ENCODE measurements around the gene ZBTB46.
"Not testable (repeated sequence)": the region's sequence is repeated elsewhere in the genome, so short reads cannot be mapped to it uniquely, and the experiment has no call there.

ZBTB46 gene

DNA sequence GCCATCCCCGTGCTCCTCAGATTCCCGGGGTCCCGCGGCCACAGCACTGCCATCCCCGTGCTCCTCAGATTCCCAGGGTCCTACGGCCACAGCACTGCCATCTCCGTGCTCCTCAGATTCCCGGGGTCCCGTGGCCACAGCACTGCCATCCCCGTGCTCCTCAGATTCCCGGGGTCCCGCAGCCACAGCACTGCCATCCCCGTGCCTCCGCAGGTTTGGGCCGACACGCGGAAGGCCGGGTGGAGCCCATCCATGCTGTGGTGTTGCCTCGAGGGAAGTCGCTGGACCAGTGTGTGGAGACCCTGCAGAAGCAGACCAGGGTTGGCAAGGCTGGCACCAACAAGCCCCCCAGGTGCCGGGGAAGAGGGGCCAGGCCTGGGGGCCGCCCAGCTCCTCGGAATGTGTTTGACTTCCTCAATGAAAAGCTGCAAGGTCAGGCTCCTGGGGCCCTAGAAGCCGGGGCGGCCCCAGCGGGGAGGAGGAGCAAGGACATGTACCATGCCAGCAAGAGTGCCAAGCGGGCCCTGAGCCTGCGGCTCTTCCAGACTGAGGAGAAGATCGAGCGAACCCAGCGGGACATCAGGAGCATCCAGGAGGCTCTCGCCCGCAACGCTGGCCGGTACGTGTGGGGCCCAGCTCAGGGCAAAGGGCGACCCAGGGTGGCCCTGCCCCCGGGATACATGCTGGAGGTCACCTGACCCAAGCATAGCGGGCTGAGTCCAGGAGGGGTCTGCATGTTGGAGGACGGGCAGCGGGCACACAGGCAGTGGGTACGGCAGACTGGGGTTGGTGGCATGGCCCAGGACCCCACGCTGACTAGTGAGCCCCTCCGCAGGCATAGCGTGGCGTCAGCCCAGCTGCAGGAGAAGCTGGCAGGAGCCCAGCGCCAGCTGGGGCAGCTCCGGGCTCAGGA, 95.9 kb downstream of the ZBTB46 start:
- no peak for DNase-seq (ENCODE audit: low read depth)

DNA sequence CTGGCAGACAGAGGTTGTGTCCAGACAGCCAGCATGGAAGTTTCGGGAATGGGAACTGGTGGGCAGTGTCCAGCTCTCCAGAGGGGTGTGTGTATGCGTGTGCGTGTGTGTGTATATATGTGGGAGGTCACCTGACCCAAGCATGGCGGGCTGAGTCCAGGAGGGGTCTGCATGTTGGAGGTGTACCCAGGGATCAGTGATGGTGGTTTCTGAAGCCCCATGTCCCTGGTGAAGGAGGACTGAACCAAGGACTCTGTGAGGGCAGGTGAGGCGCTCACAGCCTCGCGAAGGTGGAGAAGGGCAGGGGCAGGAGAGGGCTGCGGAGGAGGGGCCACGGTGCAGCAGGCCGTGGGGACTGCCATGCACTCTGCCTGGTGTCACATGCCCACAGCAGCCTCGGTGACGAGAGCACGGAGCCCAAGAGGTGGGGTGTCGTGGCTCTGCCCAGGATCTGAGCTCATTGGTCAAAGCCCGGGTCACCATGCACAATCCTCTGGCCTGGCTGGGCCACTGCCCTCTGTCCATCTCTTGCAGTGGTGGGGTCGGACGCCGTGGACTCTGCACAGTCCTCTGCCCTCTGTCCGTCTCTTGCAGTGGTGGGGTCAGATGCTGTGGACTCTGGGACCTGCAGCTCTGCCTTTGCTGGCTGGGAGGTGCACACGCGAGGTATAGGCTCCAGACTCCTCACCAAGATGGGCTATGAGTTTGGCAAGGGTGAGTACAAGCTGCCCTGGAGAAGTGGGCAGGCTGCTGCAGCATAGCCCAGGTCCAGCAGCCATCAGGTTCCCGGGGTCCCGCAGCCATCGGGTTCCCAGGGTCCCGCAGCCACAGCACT, 96.7 kb downstream of the ZBTB46 start:
- no peak for DNase-seq (ENCODE audit: low read depth)

DNA sequence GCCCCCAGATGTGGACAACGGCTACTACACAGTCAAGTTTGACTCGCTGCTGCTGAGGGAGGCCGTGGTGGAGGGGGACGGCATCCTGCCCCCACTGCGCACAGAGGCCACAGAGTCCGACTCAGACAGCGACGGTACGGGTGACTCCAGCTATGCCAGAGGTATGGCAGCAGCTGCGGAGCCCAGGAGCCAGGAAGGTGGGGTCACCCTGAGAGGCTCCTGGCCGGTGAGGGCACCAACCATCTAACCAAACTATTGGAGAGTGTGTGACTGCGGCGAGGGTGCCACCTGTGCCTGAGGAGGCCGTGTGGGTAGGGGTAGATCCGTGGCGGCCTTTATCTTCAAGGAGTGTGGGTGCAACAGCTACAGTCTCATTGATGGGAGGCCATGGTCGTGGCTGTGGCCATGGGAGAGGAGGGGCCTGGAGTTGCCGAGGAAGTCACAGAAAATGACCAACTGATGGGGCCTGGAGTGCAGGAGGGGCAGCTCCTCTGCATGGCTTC, 97.4 kb downstream of the ZBTB46 start:
- no peak for DNase-seq (ENCODE audit: low read depth)

DNA sequence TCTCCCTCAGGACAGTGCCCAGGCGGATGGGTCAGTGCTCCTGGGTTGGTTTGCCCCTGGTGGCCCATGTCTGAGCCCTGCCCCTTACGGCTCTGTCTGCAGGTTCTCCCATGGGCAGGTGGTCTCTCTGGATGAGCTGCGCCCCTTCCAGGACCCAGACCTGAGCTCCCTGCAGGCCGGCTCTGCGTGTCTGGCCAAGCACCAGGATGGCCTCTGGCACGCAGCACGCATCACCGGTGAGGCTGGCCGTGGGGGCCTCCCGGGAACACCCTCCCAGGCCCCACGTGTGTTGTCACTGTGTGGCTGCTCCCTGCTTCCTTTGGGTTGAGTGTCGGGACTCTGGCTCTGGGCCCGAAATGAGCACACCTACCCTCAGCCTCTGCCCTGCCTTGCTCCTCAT, 97.9 kb downstream of the ZBTB46 start:
- no peak for DNase-seq (ENCODE audit: low read depth)

DNA sequence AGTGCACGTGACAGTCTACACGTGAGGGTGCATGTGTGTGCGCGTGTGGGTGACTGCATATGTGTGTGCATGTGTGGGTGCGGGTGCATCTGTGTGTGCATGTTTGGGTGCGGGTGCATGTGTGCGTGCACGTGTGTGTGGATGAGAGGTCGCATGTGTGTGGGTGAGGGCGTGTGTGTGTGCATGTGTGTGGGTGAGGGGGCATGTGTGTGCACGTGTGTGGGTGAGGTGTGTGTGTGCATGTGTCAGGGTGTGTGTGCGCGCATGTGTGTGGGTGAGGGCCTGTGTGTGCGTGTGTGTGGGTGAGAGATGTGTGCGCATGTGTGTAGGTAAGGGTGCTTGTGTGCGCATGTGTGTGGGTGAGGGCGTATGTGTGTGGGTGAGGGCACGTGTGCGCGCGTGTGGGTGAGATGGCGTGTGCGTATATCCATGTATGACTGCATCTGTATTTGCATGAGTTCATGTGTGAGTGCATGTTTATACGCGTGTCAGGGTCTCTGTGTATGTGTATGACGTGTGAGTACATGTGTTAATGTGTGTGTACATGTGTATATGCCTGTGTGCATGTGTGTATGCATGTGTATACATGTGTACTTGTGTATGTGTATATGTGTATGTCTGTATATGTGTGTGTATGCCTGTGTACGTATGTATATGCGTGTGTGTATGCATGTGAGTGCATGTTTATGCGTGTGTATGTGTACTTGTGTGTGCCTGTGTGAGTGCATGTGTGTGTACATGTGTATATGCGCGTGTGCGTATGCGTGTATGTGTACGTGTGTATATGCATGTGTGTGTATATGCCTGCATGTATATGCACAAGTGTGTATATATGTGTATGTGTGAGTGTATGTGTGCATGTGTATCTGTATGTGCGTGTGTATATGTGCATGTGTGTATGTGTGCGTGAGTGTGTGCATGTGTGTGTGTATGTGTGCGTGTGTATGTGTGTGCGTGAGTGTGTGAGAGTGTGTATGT, 98.7 kb downstream of the ZBTB46 start:
- DNase-seq (ENCODE audit: low read depth): no peak

DNA sequence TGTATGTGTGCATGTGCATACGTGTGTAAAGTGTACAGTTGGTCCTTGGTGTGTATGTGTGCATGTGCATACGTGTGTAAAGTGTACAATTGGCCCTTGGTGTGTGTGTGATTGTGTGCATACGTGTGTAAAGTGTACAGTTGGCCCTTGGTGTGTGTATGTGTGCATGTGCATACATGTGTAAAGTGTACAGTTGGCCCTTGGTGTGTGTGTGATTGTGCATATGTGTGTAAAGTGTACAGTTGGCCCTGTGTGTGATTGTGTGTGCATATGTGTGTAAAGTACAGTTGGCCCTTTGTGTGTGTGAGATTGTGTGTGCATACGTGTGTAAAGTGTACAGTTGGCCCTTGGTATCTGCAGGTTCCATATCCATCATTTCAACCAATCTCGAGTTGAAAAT, 99.7 kb downstream of the ZBTB46 start:
- DNase-seq (ENCODE audit: low read depth): no peak

DNA sequence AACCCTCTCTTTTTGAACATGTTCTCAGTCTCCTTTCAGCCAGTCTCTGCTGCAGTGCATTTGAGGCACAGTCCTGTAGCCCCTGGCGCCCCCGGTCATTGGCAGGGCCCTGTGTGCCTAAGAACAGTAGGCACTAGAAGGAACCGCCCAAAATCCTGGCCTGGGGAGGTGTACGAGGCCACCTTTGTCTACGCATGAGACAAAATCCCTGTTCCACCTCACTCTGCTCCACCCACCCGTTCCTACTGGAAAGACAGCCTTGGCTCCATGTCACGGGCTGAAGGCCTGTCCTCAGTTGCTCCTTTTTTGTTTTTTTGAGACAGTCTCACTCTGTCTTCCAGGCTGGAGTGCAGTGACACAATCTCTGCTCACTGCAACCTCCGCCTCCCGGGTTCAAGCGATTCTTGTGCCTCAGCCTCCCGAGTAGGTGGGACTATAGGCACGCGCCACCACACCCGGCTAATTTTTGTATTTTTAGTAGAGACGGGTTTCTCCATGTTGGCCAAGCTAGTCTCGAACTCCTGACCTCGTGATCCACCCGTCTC, 100.8 kb downstream of the ZBTB46 start:
- not testable (repeated sequence) for DNase-seq (ENCODE audit: low read depth)

DNA sequence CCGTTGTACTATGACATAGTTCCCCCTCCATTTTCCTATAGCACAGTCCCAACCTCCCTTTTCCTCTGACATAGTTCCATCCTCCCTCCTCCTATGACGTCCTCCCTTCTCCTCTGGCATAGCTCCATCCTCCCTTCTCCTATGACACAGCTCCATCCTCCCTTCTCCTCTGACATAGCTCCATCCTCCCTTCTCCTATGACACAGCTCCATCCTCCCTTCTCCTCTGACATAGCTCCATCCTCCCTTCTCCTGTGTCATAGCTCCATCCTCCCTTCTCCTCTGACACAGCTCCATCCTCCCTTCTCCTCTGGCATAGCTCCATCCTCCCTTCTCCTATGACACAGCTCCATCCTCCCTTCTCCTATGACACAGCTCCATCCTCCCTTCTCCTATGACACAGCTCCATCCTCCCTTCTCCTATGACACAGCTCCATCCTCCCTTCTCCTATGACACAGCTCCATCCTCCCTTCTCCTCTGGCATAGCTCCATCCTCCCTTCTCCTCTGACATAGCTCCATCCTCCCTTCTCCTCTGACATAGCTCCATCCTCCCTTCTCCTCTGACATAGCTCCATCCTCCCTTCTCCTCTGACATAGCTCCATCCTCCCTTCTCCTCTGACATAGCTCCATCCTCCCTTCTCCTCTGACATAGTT, 108.0 kb downstream of the ZBTB46 start:
- DNase-seq (ENCODE audit: low read depth): not testable (repeated sequence)

DNA sequence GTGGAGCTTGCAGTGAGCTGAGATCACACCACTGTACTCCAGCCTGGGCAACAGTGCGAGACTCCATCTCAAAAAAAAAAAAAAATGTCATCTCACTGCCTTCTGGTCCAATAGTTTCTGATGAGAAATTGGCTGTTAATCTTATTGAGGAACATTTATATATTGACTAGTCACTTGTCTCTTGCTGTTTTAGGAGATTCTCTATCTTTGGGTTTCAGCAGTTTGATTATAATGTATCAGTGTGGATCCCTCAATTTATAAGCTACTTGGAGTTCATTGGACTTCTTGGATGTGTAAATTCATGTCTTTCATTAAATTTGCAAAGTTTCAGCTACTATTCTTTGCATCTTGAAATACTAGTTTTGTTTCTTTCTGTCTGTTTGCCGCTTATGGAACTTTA, 112.1 kb downstream of the ZBTB46 start:
- DNase-seq (ENCODE audit: low read depth): no peak

DNA sequence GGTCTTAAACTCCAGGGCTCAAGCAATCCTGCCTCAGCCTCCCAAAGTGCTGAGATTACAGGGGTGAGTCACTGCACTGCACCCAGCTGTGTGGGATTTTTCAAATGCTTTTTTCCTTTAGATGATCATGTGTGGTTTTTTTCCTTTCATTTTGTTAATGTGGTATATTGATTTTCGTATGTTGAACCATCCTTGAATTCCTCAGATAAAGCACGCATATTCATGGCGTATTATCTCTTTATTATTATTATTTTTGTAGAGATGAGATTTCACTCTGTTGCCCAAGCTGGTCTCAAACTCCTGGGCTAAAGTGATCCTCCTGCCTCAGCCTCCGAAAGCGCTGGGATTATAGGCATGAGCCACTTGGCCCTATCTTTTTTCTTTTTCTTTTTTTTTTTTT, 116.2 kb downstream of the ZBTB46 start:
- no peak for DNase-seq (ENCODE audit: low read depth)

DNA sequence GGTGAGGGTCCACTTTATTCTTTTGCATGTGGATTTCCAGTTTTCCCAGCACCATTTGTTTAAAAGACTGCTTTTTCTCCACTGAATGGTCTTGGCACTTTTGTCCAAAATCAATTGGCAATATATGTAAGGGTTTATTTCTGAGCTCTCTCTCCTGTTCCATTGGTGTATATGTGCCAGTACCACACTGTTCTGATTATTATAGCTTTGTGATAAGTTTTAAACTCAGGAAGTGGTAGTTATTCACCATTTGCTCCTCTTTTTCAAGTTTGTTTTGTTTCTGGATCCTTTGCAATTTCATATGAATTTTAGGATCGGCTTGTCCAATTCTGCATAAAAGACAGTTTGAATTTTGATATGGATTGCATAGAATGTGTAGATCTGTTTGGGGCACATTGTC, 118.9 kb downstream of the ZBTB46 start:
- DNase-seq (ENCODE audit: low read depth): no peak

DNA sequence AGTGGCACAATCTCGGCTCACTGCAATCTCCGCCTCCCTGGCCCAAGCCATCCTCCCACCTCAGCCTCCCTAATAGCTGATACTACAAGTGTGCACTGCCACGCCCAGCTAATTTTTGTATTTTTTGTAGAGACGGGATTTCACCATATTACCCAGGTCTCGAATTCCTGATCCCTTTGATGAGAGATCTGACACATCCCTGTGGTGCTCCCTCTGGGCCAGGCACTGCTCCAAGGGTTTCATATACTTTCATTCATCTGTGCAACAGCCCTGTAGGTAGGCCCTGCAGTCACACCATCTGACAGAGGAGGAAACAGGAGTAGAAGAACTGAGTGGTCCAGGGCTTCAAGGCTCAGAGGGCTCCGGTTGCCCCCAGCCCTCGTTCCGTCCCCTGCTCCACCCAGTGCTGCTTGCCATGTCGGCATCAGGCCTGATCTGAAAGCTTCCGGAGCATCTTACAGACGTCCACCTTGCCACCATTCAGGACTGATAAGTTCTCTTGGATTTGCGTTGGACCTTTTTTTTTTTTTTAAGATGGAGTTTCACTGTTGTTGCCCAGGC, 119.9 kb downstream of the ZBTB46 start:
- no peak for DNase-seq (ENCODE audit: low read depth)

DNA sequence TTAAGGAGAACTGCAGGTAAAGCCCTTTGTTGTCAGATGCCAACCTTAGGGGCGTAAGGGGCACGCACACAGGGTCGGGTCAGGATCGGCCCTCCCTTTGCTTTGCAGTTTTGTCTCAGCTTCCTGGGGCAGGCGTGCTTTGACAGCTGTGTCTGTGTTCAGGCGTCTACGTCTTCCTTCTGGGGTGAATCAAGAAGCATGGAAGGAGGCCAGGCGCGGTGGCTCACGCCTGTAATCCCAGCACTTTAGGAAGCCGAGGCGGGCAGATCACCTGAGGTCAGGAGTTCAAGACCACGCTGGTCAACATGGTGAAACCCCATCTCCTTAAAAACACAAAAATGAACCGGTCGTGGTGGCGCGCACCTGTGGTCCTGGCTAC, 121.9 kb downstream of the ZBTB46 start:
- DNase-seq (ENCODE audit: low read depth): no peak

DNA sequence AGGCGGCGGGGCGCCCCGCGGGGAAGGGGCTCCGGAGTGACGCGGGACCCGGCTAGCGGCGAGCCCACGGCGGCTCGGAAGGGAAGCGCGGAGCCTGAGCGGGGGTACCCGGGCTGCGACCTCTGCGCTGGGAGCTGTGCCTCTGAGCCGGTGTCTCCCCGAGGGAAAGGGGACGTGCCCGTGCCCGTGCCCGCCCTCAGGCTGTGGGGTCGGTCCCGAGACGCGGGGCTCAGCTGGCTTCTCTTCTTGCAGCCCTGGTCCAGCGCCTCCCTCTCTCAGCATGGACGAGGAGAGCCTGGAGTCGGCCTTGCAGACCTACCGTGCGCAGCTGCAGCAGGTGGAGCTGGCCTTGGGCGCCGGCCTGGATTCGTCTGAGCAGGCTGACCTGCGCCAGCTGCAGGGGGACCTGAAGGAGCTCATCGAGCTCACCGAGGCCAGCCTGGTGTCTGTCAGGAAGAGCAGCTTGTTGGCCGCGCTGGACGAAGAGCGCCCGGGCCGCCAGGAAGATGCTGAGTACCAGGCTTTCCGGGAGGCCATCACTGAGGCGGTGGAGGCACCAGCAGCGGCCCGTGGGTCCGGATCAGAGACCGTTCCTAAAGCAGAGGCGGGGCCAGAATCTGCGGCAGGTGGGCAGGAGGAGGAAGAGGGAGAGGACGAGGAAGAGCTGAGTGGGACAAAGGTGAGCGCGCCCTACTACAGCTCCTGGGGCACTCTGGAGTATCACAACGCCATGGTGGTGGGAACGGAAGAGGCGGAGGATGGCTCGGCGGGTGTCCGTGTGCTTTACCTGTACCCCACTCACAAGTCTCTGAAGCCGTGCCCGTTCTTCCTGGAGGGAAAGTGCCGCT, 122.5 kb downstream of the ZBTB46 start:
- DNase-seq (ENCODE audit: low read depth): no peak

DNA sequence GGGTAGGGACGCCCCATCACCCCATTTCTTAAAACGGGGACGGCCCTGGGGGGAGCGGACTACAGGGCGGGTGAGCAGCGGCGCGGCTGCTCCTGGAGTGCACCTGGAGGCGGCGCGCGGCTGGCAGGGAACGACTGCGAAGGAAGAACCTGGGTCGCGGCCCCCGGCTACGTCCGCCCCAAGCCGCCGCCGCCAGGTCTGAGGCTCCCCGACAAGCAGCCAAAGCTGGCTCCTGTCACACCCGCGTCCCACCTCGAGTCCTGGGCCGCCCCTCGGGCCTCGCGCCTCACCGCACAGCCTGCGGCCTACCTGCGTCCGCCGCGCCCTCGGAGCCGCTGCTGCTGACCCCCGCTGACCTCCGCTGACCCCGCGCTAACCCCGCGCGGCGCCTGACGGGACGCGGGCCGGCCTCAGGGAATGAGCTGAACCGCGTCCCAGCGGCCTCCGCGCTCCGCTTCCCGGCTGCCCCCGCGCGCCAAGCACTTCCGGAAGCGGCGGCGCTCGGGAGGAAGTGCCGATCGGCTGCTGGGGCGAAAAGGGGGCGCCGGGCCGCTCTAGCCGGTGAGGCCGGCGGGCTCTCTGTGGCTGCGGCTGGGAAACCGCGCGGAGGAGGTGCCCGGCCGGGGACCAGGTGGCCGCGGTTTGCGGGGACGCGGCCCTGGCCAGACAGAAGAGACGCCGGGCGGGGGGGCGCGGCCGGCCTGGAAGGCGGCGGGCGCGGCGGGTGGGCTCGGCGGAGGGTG, 123.3 kb downstream of the ZBTB46 start, which contains the start of the genes ARFRP1 and ZGPAT:
TSS of gene ARFRP1 (minus strand) at position 419 of the 743 bp plus-strand sequence. CDS start 885 bp downstream, outside the sequence.
TSS of gene ZGPAT (plus strand) at position 482 of the 743 bp plus-strand sequence. CDS start 542 bp downstream, outside the sequence.
- peak; percentile 84 for DNase-seq (ENCODE audit: low read depth)

DNA sequence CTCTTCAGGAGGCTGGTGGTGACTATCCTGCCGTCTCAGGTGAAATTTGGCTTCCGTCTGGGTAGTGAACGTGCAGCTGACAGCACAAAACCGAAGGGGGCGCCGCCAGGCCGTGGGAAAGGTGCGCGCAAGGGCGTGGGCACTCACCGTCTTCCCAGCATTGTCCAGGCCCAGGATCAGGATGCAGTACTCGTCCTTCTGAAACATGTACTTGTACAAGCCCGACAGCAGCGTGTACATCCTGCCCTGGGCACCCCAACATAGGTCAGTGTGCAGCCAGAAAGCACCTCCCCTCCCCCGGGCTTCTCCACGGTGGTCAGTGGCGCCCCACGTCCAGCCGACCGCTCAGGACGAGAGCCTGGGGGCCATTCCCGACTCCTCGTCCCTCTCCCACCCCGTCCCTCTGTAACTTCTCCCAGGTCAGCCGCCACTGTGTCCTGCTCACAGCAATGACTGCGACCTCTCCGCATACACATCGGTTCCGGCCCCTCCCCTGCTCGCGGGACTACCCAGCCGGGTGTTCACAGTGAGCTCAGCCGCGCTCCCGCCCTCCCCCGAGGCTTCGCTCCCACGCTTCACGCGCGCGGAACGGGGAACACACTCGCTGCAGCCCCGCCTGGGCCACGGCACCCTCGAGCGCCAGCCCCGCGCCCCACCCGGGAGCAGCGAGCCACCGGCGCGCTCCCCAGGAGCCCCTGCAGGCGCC, 124.1 kb downstream of the ZBTB46 start:
- no peak for DNase-seq (ENCODE audit: low read depth)

DNA sequence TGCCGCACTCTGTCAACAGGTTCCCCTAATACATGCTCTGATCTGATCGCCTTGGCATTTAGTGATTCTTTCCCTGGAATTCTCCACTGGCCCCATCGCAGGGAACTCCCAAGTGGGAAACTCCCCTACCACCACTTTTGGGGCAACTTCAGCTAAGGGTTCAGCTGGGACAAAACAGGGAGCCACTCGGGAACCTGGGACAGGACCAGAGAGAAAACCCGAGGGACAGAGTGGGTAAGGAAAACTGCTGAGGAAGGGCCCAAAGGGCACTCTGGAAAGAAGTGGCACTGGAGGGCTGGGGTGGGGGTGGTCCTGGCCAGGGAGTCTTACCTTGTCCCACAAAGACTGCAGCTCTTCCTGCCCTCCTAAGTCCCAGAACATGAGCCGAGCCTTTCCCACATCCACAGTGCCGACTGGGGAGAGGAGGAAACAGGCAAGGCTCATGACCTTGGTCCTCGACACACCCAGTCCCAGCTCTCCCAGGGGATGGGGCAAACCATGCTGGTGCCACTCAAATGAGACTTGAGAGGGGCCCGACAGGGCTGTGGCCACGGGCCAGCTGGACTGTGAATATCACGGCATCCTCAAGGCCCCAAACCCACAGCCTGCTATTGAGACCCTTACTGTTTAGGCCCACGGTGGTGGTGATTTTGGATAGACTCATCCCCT, 124.9 kb downstream of the ZBTB46 start:
- no peak for DNase-seq (ENCODE audit: low read depth)
